Hepatocyte (in vitro differentiated cells): ENCODE data around the gene CTXND1. TPM values are rescaled to one million over a fixed set of nuclear protein-coding genes. Genes with fewer than 3 reads are reported as not detected.
"Not testable (repeated sequence)": the region's sequence is repeated elsewhere in the genome, so short reads cannot be mapped to it uniquely, and the experiment has no call there.

Source experiments
- DNase-seq: peaks from one replicate; pipeline ENCODE4 v3.0.0-alpha.2; 2016; ENCODE audit warnings: low spot score
- H2AFZ ChIP-seq: fragments of 200-600 bp; sonication (generic); 2 replicates; pipeline ENCODE4 v1.6.0; 2016; ENCODE audit warnings: antibody characterized with exemption, mild to moderate bottlenecking
- H3K27ac ChIP-seq: fragments of 200-600 bp; sonication (generic); 2 replicates; pipeline ENCODE4 v1.5.1; 2016; ENCODE audit warnings: mild to moderate bottlenecking
- H3K27me3 ChIP-seq: fragments of 200-600 bp; sonication (generic); 2 replicates; pipeline ENCODE4 v1.6.1; 2016
- H3K36me3 ChIP-seq: fragments of 200-600 bp; sonication (generic); replicated peaks from 2 replicates; pipeline ENCODE4 v1.5.1; 2016; ENCODE audit warnings: low read depth; ENCODE audit not compliant: insufficient read depth
- H3K4me1 ChIP-seq: fragments of 200-600 bp; sonication (generic); 2 replicates; pipeline ENCODE4 v1.5.1; 2016; ENCODE audit warnings: mild to moderate bottlenecking, moderate library complexity; ENCODE audit not compliant: insufficient read depth
- H3K4me2 ChIP-seq: fragments of 200-600 bp; sonication (generic); 2 replicates; pipeline ENCODE4 v1.6.0; 2016
- H3K4me3 ChIP-seq: fragments of 200-600 bp; sonication (generic); 2 replicates; pipeline ENCODE4 v1.5.1; 2016; ENCODE audit warnings: mild to moderate bottlenecking
- H3K79me2 ChIP-seq: fragments of 200-600 bp; sonication (generic); 2 replicates; pipeline ENCODE4 v1.6.0; 2017; ENCODE audit warnings: mild to moderate bottlenecking
- H3K9me2 ChIP-seq: fragments of 200-600 bp; sonication (generic); replicated peaks from 2 replicates; pipeline ENCODE4 v1.6.0; 2017; ENCODE audit warnings: mild to moderate bottlenecking; ENCODE audit not compliant: insufficient read depth
- H3K9me3 ChIP-seq: fragments of 200-600 bp; sonication (generic); 2 replicates; pipeline ENCODE4 v1.5.1; 2016; ENCODE audit warnings: low read depth, mild to moderate bottlenecking
- H4K20me1 ChIP-seq: fragments of 200-600 bp; sonication (generic); 2 replicates; pipeline ENCODE4 v1.6.0; 2016; ENCODE audit warnings: mild to moderate bottlenecking; ENCODE audit not compliant: insufficient read depth, poor library complexity, severe bottlenecking
- CTCF ChIP-seq: fragments of 200-600 bp; sonication (generic); IDR thresholded peaks from 2 replicates; pipeline ENCODE4 v1.5.1; 2016; ENCODE audit warnings: antibody characterized with exemption, mild to moderate bottlenecking; ENCODE audit not compliant: poor library complexity
- EZH2 ChIP-seq: fragments of 200-600 bp; sonication (generic); IDR thresholded peaks from 2 replicates; pipeline ENCODE4 v1.6.1; 2016; ENCODE audit warnings: antibody characterized with exemption, mild to moderate bottlenecking, borderline replicate concordance
- EZH2phosphoT487 ChIP-seq: fragments of 200-600 bp; sonication (generic); IDR thresholded peaks from one replicate; pipeline ENCODE4 v1.6.1; 2018; ENCODE audit warnings: antibody characterized with exemption, mild to moderate bottlenecking, low read depth, moderate library complexity; ENCODE audit not compliant: unreplicated experiment, severe bottlenecking
- WGBS: methylation state at CpG from one replicate; pipeline ENCODE4 v1.1.6; 2016; ENCODE audit warnings: low lambda C conversion rate; ENCODE audit errors: missing lambda C conversion rate; 5-methylcytosine and 5-hydroxymethylcytosine counted together
- polyA plus RNA-seq: library from polyadenylated mRNA; unstranded; fragments of >200 nt; fragmentation: Nextera tagmentation; extraction: Ambion mirVana; gene quantifications from 2 replicates; pipeline ENCODE4 v1.2.1, GENCODE V29; 2016
- total RNA-seq: library from RNA; depleted of rRNA; stranded (reverse); fragments of >200 nt; gene quantifications from 2 replicates; pipeline ENCODE4 v1.2.3, GENCODE V29; 2014

The CTXND1 gene
- total and polyA plus RNA-seq, 2 experiments from 2014 or later, result 1.4 to 1.5 TPM

GRCh38 chr15:80159301-80159700, 92.7 kb downstream of the CTXND1 start:
- no peaks in the 10 kb centered on the region for H3K9me3 ChIP-seq
- H4K20me1 ChIP-seq, result no peaks in the 10 kb centered on the region
- TF ChIP-seq EZH2phosphoT487, result no peak
- peaks cover 30% of the 10 kb centered on the region for H3K4me1 ChIP-seq
- H3K4me3 ChIP-seq, result no peak overlapping the region
- DNase-seq, result no peak
- no peak overlapping the region for H2AFZ ChIP-seq
- H3K36me3 ChIP-seq, result no peaks in the 10 kb centered on the region
- peaks cover 12% of the 10 kb centered on the region for H3K79me2 ChIP-seq
- no peak overlapping the region for H3K27ac ChIP-seq
- 95% methylated on average over 5 of the region's 5 CpGs for WGBS
- H3K9me2 ChIP-seq, result no peaks in the 10 kb centered on the region
- H3K4me2 ChIP-seq, result no peak overlapping the region
- H3K27me3 ChIP-seq, result no peaks in the 10 kb centered on the region

GRCh38 chr15:80157215-80157614, 94.8 kb downstream of the CTXND1 start:
- no peak for DNase-seq
- Histone ChIP-seq H3K4me2 (no peak overlapping the region), H3K36me3 (no peaks in the 10 kb centered on the region), H3K4me1 (peaks cover 36% of the 10 kb centered on the region), H3K9me2 (no peaks in the 10 kb centered on the region), H3K27ac (peak overlapping the region; percentile 29), H3K79me2 (peaks cover 12% of the 10 kb centered on the region), H2AFZ (no peak overlapping the region), H3K27me3 (no peaks in the 10 kb centered on the region), H3K4me3 (no peak overlapping the region), H3K9me3 (no peaks in the 10 kb centered on the region), H4K20me1 (no peaks in the 10 kb centered on the region)
- 63% methylated on average over 5 of the region's 5 CpGs for WGBS
- TF ChIP-seq EZH2phosphoT487, result no peak
- no peak for TF ChIP-seq EZH2
- TF ChIP-seq CTCF, result no peak

- no peaks in the 10 kb centered on the region for H4K20me1 ChIP-seq
- H3K36me3 ChIP-seq, result no peaks in the 10 kb centered on the region
- H3K9me2 ChIP-seq, result no peaks in the 10 kb centered on the region
- H2AFZ ChIP-seq, result no peak overlapping the region
- no peak overlapping the region for H3K4me3 ChIP-seq
- DNase-seq, result no peak
- TF ChIP-seq EZH2, result no peak
- TF ChIP-seq EZH2phosphoT487, result no peak
- no peak for TF ChIP-seq CTCF
- peak overlapping the region; percentile 29 for H3K27ac ChIP-seq
- no peaks in the 10 kb centered on the region for H3K9me3 ChIP-seq
- H3K27me3 ChIP-seq, result no peaks in the 10 kb centered on the region
- WGBS, result 84% methylated on average over 8 of the region's 8 CpGs
- peak overlapping the region; percentile 10 for H3K4me2 ChIP-seq
- peaks cover 27% of the 10 kb centered on the region for H3K4me1 ChIP-seq
- peaks cover 12% of the 10 kb centered on the region for H3K79me2 ChIP-seq
These were observed 95.8 kb downstream of the CTXND1 start for GRCh38 chr15:80156176-80156720.

- not testable (repeated sequence) for H3K27me3 ChIP-seq, H2AFZ ChIP-seq, H3K9me3 ChIP-seq, H3K4me3 ChIP-seq, H3K9me2 ChIP-seq, H3K36me3 ChIP-seq, H4K20me1 ChIP-seq
- peaks cover 21% of the 10 kb centered on the region for H3K4me1 ChIP-seq
- WGBS, result 42% methylated on average over 16 of the region's 16 CpGs
- H3K4me2 ChIP-seq, result peak overlapping the region; percentile 84
- peak; percentile 75 for DNase-seq
- peaks cover 12% of the 10 kb centered on the region for H3K79me2 ChIP-seq
- peak overlapping the region; percentile 85 for H3K27ac ChIP-seq
These were observed 96.4 kb downstream of the CTXND1 start for GRCh38 chr15:80155378-80156175.
